SK-N-SH (cell line): ENCODE data around the gene RALA.

Source experiments
- CHD2 ChIP-seq: fragments of 150-350 bp; IDR thresholded peaks from 2 replicates; pipeline ENCODE4 v1.6.1; 2018; ENCODE audit warnings: low read length; ENCODE audit not compliant: partially characterized antibody
- EP300 ChIP-seq, 2 experiments: IDR thresholded peaks; 2 replicates each; pipeline versions ENCODE4 v1.4.0 to v1.6.1; 2012; ENCODE audit warnings: borderline replicate concordance in 1 of 2, low read depth in 1 of 2, low read length in 1 of 2
- EZH2phosphoT487 ChIP-seq: fragments of 200-600 bp; sonication (generic); IDR thresholded peaks from 2 replicates; pipeline ENCODE4 v1.6.1; 2017; ENCODE audit warnings: low read depth, mixed run types, mild to moderate bottlenecking, antibody characterized with exemption, moderate library complexity, borderline replicate concordance
- FOSL2 ChIP-seq: IDR thresholded peaks from 2 replicates; pipeline ENCODE4 v1.4.0; 2012; ENCODE audit warnings: low read depth, mild to moderate bottlenecking, moderate library complexity, borderline replicate concordance
- GATA2 ChIP-seq: sonication (generic); formaldehyde crosslinking; IDR thresholded peaks from 2 replicates; pipeline ENCODE4 v1.5.0; 2020; ENCODE audit warnings: mild to moderate bottlenecking, missing genetic modification reagents
- MXI1 ChIP-seq: IDR thresholded peaks from 2 replicates; pipeline ENCODE4 v1.6.1; 2012; ENCODE audit warnings: mild to moderate bottlenecking, low read depth, low read length, improper control_type of control experiment
- NFIC ChIP-seq: IDR thresholded peaks from 2 replicates; pipeline ENCODE4 v1.4.0; 2012; ENCODE audit warnings: borderline replicate concordance
- SIN3A ChIP-seq: IDR thresholded peaks from 2 replicates; pipeline ENCODE4 v1.6.1; 2012; ENCODE audit warnings: low read depth, mild to moderate bottlenecking, low read length, moderate library complexity, borderline replicate concordance
- TAF1 ChIP-seq: IDR thresholded peaks from 2 replicates; pipeline ENCODE4 v1.6.1; 2012; ENCODE audit warnings: low read depth, mild to moderate bottlenecking, low read length, moderate library complexity, borderline replicate concordance
- TF ChIP-seq, protein P1 (sequence below): fragments of 200-600 bp; sonication (generic); IDR thresholded peaks from 2 replicates; pipeline ENCODE4 v1.6.1; 2017; ENCODE audit warnings: antibody characterized with exemption, mild to moderate bottlenecking, moderate library complexity

DNA sequence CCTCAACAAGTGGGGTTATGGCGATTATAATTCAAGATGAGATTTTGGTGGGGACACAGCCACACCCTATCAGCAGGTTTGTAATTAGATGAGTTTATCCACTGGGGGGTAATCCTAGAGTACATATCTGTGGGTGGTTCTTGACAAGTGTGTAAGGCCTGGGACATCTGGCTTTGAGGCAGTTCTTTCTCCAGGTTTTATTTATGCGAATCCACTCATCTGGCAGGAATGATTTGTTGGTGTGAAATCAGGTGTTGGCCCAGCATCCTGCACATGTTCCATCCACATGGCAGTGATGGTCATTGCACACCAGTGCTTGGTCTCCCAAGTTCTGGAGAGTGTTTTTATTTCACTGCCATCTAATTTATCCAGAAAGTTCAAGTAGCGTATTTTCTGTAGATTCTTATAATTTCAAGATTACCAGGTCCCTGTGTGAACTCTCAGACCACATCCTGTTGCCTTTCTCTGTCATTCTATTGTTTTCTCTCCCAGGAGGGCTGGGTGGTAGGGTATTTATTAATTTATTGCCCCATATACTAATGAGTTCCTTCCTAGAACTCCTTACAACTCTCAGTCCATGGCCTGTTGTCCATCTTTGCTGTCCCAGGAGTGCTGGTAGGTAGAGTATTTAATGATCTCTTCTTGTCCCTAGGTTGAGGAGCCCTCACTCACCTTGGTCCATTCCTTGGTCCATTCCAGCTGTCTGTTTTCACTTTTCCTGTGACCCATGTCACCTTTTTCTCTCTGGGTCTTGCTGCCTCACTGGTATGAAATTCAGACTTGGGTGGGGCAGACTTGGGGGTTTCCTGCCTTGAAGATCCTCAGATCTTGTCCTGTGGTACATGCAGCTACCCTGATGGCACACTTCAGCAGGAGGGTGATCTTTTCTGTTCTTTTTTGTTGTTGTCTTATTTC, 10.4 kb downstream of the RALA start:
- no peak for TF ChIP-seq GATA2
- no peak for TF ChIP-seq FOSL2
- TF ChIP-seq MXI1: no peak
- TF ChIP-seq NFIC: no peak
- no peak for TF ChIP-seq CHD2
- no peak for TF ChIP-seq EP300 (IDR thresholded peaks at IDR 0.05; ENCODE audit: borderline replicate concordance in 1 of 2, low read depth in 1 of 2, low read length in 1 of 2)
- TF ChIP-seq SIN3A: no peak
- TF ChIP-seq TAF1: no peak
- TF ChIP-seq, protein P1, sequence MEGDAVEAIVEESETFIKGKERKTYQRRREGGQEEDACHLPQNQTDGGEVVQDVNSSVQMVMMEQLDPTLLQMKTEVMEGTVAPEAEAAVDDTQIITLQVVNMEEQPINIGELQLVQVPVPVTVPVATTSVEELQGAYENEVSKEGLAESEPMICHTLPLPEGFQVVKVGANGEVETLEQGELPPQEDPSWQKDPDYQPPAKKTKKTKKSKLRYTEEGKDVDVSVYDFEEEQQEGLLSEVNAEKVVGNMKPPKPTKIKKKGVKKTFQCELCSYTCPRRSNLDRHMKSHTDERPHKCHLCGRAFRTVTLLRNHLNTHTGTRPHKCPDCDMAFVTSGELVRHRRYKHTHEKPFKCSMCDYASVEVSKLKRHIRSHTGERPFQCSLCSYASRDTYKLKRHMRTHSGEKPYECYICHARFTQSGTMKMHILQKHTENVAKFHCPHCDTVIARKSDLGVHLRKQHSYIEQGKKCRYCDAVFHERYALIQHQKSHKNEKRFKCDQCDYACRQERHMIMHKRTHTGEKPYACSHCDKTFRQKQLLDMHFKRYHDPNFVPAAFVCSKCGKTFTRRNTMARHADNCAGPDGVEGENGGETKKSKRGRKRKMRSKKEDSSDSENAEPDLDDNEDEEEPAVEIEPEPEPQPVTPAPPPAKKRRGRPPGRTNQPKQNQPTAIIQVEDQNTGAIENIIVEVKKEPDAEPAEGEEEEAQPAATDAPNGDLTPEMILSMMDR: no peak
- TF ChIP-seq EZH2phosphoT487: no peak
